Measurements from ENCODE around the gene INSIG1. TPM values are rescaled to one million over a fixed set of nuclear protein-coding genes. Genes with fewer than 3 reads are reported as not detected.

Gene INSIG1
- total and polyA plus RNA-seq, 2 experiments from 2014 or later: 70.3 to 131 TPM

GRCh38 chr7:155317114-155317434 lies 19.4 kb downstream of the INSIG1 start:
- DNase-seq (ENCODE audit: low spot score): no peak
- no peak for ATAC-seq
- H3F3A ChIP-seq (replicated peaks; ENCODE audit: low read depth): no peaks in the 10 kb centered on the region
- H2AFZ ChIP-seq: no peak overlapping the region
- Mint-ChIP-seq H3K4me1 (no peaks in the 10 kb centered on the region; the same call in 2 of the 3 replicates), H3K27ac (no peak overlapping the region), H3K9me3 (no peaks in the 10 kb centered on the region; the same call in 2 of the 3 replicates), H3K4me3 (no peak overlapping the region), H3K27me3 (ENCODE audit: insufficient read depth, low read depth, poor library complexity) (no peaks in the 10 kb centered on the region), H3K36me3 (ENCODE audit: low read depth) (no peaks in the 10 kb centered on the region)
- no peak overlapping the region for H3K4me2 ChIP-seq
- H3K79me2 ChIP-seq (replicated peaks; ENCODE audit: insufficient read depth): no peaks in the 10 kb centered on the region
- H3K4me3 ChIP-seq: no peak overlapping the region
- H3K27ac ChIP-seq (ENCODE audit: low read depth): no peak overlapping the region
- no peaks in the 10 kb centered on the region for H3K9me2 ChIP-seq (ENCODE audit: insufficient read depth)
- no peaks in the 10 kb centered on the region for H3K4me1 ChIP-seq (ENCODE audit: insufficient read depth)
- no peaks in the 10 kb centered on the region for H4K20me1 ChIP-seq (replicated peaks; ENCODE audit: insufficient read depth)
- no peaks in the 10 kb centered on the region for H3K36me3 ChIP-seq (ENCODE audit: insufficient read depth)
- TF ChIP-seq EZH2 (IDR thresholded peaks at IDR 0.05; ENCODE audit: low read depth, unreplicated experiment) (no peak), JUNB (IDR thresholded peaks at IDR 0.05; ENCODE audit: unreplicated experiment) (no peak), ZNF462 (CRISPR knock-in tag; IDR thresholded peaks at IDR 0.05) (no peak), STAT1 (IDR thresholded peaks at IDR 0.05; ENCODE audit: unreplicated experiment) (no peak), POLR2AphosphoS5 (IDR thresholded peaks at IDR 0.05; ENCODE audit: low read depth) (no peak), NANOG (IDR thresholded peaks at IDR 0.05; ENCODE audit: borderline replicate concordance) (no peak), ZNF114 (CRISPR knock-in tag; IDR thresholded peaks at IDR 0.05) (no peak)
- no peaks in the 10 kb centered on the region for H3K27me3 ChIP-seq (ENCODE audit: insufficient read depth)

- Histone ChIP-seq H4K20me1 (replicated peaks; ENCODE audit: insufficient read depth) (no peaks in the 10 kb centered on the region), H3K4me1 (ENCODE audit: insufficient read depth) (no peaks in the 10 kb centered on the region), H3K27ac (ENCODE audit: low read depth) (no peak overlapping the region), H3K79me2 (replicated peaks; ENCODE audit: insufficient read depth) (no peaks in the 10 kb centered on the region), H3K4me2 (no peak overlapping the region), H3K9me2 (ENCODE audit: insufficient read depth) (no peaks in the 10 kb centered on the region), H3K36me3 (ENCODE audit: insufficient read depth) (no peaks in the 10 kb centered on the region), H3K4me3 (no peak overlapping the region), H2AFZ (no peak overlapping the region), H3K27me3 (ENCODE audit: insufficient read depth) (no peaks in the 10 kb centered on the region), H3F3A (replicated peaks; ENCODE audit: low read depth) (no peaks in the 10 kb centered on the region)
- no peak for DNase-seq (ENCODE audit: low spot score)
- no peaks in the 10 kb centered on the region; the same call in 2 of the 3 replicates for H3K4me1 Mint-ChIP-seq
- H3K36me3 Mint-ChIP-seq (ENCODE audit: low read depth): no peaks in the 10 kb centered on the region
- no peaks in the 10 kb centered on the region for H3K27me3 Mint-ChIP-seq (ENCODE audit: insufficient read depth, low read depth, poor library complexity)
- H3K27ac Mint-ChIP-seq: no peak overlapping the region
- TF ChIP-seq ZNF331 (CRISPR knock-in tag; IDR thresholded peaks at IDR 0.05; ENCODE audit: low read depth) (no peak), CTCF (conservative IDR thresholded peaks at IDR 0.05; ENCODE audit: low read depth in 2 of 2) (no peak), EZH2phosphoT487 (IDR thresholded peaks at IDR 0.05; ENCODE audit: unreplicated experiment) (no peak), POLR2AphosphoS5 (IDR thresholded peaks at IDR 0.05; ENCODE audit: low read depth) (no peak), NANOG (IDR thresholded peaks at IDR 0.05; ENCODE audit: borderline replicate concordance) (no peak), ZNF114 (CRISPR knock-in tag; IDR thresholded peaks at IDR 0.05) (no peak)
- ATAC-seq: no peak
- peaks cover 2% of the 10 kb centered on the region; the same call in 2 of the 3 replicates for H3K9me3 Mint-ChIP-seq
- no peak overlapping the region for H3K4me3 Mint-ChIP-seq
Measured at GRCh38 chr7:155318245-155318644, 20.6 kb downstream of the INSIG1 start.

All from GM23338 (cell line).